CD4-positive, alpha-beta T cell treated with Interleukin-12 subunit alpha and Interleukin-12 subunit beta, for 1 hour (primary cell): Measurements from ENCODE around the gene BEND6.
"Not testable (repeated sequence)": the region's sequence is repeated elsewhere in the genome, so short reads cannot be mapped to it uniquely, and the experiment has no call there.

ENCODE experiments used
- DNase-seq: peaks from one replicate; pipeline ENCODE4 v3.0.0-alpha.2; 2020

Gene BEND6

GRCh38 chr6:56986611-56987010, 31.7 kb downstream of the BEND6 start:
- no peak for DNase-seq

DNA sequence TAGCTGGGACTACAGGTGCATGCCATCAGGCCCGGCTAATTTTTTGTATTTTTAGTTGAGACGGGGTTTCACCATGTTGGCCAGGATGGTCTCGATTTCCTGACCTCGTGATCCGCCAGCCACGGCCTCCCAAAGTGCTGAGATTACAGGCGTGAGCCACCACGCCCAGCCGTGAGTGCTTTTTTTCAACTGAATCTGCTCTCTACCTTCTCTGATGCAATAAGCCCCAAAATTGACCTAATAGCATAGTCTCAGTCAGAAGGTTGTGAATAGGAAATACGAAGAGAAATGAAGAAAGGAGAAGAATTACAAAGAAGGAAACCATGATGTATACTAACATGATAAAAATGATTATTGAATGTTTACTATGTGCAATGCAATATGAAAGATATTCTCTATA, 33.2 kb downstream of the BEND6 start:
- no peak for DNase-seq

DNA sequence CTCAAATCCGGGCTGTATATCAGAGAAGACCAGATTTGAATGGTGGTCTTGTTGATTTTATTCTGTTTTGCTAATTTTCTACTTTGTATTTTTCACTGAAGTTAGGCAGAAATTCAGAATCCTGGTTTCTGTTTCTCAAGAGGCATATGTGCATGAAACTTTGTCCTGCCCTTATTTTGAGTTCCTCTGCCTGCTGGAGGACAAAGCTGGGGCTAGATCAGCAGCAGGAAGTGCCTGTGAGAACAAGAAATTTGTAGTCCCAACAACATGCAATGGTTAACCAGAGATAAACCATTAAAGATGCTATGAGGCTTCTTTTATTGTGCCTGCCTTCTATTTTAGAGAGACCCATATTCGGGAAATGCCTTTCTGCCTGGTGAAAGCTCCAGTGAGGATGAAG, 37.1 kb downstream of the BEND6 start:
- no peak for DNase-seq

DNA sequence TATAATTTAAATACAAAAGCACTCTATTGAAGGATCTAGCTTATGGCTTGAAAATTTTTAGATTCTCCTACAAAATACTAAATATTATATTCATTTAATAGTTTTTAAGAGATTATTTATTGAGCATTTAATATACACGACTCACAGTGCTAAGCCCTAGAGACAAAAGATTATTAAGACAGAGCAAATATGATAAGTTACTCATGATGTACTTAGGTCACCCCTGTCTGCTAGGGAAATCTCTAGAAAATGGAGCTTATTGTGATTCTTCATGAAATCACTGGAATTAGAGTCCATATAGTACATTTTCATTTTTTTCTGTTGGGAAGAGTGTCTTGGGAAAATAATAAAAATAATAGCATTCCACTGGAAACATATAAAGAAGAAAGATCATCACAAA, 37.8 kb downstream of the BEND6 start:
- DNase-seq, result no peak

DNA sequence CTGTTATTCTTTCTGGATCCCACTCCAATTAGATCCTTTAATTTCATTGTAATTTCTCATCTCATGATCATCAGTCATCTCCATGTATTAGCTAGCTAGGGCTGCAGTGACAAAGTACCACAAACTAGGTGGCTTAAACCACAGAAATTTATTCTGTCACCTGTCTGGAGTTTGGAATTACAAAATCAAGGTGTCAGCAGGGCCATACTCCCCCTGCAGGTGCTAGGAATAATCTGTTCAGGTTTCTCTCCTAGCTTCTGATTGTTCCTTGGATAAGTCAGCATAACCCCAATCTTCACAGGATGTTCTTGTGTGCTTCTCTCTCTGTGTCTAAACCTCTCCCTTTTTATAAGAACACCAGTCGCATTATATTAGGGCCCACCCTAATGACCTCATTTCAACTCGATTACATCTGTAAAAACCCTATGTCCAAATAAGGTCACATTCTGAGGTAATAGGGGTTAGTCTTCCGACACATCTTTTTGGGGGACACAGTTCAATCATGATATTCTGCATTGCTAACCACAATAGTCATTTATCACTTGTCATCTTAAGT, 40.5 kb downstream of the BEND6 start:
- DNase-seq, result no peak

DNA sequence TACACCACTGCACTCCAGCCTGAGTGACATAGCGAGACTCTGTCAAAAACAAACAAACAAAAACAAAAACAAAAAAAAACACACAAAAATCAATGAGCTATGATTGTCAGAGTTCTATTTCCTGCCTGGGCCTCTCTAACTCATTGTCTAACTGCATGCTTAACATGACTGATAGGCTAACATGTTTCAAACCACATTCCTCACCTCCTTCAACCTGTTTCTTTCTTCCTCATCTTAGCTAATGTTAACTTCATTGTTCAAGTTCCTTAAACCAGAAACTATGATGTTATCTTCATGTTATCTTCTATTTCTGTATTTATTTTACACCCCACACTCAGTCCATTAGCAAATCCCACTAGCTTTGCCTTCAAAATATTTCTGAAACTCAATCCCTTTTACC, 41.5 kb downstream of the BEND6 start:
- no peak for DNase-seq

DNA sequence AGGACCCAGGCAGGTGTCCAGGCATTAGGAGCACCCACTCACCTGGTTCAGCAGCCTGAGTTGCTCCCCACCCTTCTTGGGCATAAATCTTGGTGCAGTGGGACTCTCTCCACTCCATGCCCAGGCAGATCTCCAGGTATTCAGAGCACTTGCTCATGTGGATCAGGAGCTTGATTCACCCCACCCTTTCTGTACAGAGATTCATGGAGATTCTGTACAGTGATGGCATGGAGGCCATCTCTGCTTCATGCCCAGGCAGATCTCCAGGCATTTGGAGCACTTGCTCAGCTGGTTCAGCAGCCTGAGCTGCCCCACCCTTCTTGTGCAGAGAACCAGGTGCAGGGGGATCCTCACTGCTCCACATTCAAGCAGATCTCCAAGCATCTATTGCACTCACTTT, 44.1 kb downstream of the BEND6 start:
- no peak for DNase-seq

DNA sequence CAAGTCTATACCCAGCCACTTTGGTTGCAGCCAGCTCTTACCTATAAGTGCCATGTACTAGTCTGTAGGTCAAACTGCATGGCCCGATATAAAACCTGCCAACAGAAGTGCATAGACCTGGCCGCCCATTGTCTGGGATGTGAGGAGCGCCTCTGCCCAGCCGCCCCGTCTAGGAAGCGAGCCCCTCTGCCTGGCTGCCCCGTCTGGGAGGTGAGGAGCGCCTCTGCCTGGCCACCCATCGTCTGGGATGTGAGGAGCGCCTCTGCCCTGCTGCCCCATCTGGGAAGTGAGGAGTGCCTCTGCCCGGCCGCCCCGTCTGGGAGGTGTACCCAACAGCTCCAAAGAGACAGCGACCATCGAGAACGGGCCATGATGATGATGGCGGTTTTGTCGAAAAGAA, 44.8 kb downstream of the BEND6 start:
- DNase-seq, result not testable (repeated sequence)

GRCh38 chr6:57002197-57002596, 47.3 kb downstream of the BEND6 start:
- DNase-seq, result no peak

DNA sequence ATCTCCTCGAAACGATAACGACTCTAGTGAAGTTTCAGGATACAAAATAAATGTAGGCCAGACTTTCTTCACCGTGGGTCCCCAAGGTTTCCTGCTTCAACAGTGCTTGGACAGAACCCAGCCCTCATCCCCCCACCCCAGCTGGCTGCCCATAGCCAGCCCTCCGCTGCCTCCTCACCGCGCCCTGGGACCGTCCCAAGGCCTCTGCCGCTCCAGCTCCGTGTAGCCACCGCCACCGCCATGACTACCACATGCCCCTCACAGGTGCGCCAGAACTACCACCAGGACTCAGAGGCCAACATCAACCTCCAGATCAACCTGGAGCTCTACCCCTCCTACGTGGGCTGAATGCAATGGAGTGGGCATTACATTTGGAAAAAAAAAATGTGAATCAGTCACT, 49.4 kb downstream of the BEND6 start:
- no peak for DNase-seq

- DNase-seq, result no peak
Measured at GRCh38 chr6:57006101-57006500, 51.2 kb downstream of the BEND6 start.

DNA sequence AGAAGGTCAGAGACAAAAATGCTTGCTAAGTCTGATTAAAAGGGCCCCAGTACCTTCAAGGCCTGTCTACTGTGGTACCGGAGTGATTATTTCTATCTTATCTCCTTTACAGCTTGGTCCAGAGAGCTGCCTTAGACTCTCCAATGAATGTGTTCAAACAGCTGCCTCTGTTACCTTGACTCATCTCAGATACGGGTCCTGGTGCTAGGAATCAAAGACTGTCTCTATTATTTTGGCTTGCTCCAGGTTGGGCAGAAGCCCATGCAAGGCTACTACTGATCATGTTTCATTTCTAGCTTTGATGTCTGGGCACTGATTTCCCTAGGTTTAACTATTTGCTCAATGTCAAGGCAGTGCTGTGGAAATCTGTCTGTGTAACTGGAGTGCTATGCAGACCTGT, 53.2 kb downstream of the BEND6 start:
- DNase-seq, result not testable (repeated sequence)

- no peak for DNase-seq
Measured at GRCh38 chr6:57013521-57013926, 58.6 kb downstream of the BEND6 start.

- DNase-seq, result no peak
Measured at GRCh38 chr6:57017069-57017468, 62.2 kb downstream of the BEND6 start.

DNA sequence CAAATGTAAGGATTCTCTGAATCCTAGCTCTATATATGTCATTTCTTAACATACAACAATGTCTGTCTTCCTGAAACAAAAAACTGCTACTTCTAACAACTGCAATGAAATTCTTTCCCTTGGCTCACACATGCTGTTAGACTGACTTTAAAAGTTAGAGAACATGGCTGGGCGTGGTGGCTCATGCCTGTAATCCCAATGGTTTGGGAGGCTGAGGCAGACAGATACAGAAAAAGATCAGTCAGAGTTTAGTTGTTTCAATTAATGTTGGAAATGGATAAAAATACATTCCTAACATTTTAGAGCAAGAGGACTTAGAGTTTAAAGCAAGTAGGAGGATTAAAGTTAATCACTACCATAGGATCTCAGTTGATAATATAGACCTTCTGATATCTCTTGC, 62.9 kb downstream of the BEND6 start:
- no peak for DNase-seq

GRCh38 chr6:57019434-57019833, 64.5 kb downstream of the BEND6 start:
- DNase-seq, result no peak

GRCh38 chr6:57021086-57021720, 66.3 kb downstream of the BEND6 start:
- peak; percentile 30 for DNase-seq

- no peak for DNase-seq
Measured at GRCh38 chr6:57024321-57024720, 69.4 kb downstream of the BEND6 start.

DNA sequence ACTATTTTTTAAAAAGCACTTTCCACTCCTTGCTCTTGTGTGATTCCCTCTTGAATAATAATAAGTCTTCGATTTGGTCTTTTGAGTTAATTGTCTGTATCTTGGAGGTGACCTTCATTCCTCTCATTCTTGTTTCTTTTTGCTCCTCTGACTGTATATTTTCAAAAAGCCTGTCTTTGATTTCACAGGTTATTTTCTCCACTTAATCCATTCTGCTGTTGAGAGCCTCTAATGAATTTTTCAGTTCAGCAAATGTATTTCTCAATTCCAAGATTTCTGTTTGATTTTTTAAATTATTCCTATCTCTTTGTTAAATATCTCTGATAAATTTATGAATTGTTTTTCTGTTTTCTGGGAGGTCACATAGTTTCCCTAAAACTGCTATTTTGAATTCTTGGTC, 69.9 kb downstream of the BEND6 start:
- DNase-seq, result no peak

DNA sequence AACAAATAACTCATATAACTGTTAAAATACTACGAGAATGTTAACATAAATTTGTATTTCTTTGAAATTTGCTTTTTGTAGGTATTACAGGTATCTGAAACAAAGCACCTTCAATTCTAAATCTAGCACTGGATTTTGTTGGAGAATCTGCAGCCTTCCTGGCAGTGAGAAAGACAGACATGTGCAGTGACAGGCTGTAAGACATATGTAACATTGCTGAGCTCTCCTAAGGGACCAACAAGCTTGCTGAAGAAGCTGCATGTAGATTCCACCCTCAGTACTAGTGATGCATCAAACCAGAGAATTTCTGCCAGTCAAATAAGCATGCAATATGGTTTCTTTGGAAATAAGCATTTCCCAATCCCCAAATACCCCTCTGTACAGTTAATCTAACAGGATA, 71.1 kb downstream of the BEND6 start:
- no peak for DNase-seq

DNA sequence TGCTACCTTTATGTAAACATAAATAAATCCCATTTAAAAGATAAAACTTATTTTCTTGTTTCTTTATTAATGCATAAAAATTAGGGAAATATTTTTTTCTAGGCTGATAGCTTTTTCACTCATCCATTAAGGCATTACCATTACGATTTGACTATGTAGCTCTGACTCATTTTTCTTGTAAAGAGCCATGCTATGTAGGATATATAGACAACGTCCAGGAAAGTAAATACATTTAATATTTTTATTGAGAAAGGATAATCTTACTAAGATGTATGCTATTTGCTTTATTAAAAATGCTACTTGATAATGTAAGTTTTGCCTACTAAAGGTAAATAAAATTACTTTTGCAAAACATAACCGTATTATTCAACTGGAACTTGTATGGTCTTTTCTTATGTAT, 72.4 kb downstream of the BEND6 start:
- DNase-seq, result no peak

DNA sequence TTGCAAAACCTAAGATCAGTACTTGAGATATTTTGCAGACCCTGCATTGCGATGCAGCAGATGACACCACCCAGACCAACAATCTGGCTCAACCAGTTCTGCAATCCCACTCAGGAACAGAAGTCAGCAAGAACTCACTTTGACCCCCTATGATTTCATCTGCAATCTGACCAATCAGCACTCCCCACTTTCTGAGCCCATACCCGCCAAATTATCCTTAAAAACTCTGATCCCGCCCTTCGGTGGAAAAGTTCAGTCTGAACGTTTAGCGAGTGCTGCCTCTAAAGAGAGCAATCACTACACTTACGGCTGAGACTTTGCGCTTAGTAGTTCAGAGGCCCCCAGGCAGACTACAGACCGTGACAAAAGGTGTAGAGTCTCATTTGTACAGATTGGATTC, 74.3 kb downstream of the BEND6 start:
- no peak for DNase-seq

- no peak for DNase-seq
Measured at GRCh38 chr6:57033228-57033627, 78.3 kb downstream of the BEND6 start.

- DNase-seq, result no peak
Measured at GRCh38 chr6:57035549-57035948, 80.6 kb downstream of the BEND6 start.

DNA sequence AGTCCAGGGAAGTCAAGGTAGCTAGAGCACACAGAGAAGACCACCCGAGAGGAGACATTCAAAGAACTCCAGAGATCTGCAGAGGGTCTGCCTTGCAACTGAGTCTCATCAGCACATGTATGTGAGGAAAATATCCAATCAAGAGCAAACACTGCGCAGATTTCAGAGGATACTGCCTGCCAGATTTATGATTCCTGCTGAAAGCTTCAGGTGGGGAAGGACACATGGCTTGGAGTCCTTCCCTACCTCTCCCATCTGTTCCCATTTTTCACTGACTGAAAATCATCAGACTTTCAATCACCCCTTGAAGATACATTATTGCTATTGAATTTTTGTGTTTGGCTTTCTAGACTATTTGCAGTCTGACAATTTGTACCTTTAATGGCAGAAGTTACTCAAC, 84.0 kb downstream of the BEND6 start:
- DNase-seq, result no peak
